Measurements from ENCODE around the gene MMEL1. TPM values are rescaled to one million over a fixed set of nuclear protein-coding genes. Genes with fewer than 3 reads are reported as not detected.

The MMEL1 gene
- total RNA-seq, 2 donors from 2014 or later: not detected

GRCh38 chr1:2541619-2542245 is 91.1 kb downstream of the MMEL1 start:
- Histone ChIP-seq H3K36me3 (no peaks in the 10 kb centered on the region), H3K27ac (no peak overlapping the region), H3K27me3 (replicated peaks; ENCODE audit: insufficient read depth) (no peaks in the 10 kb centered on the region), H3K9me3 (no peaks in the 10 kb centered on the region), H3K4me1 (ENCODE audit: control insufficient read depth in 1 of 2, low read depth in 2 of 2) (peaks cover 0 to 5% of the 10 kb centered on the region in 2 donors), H3K4me3 (no peak overlapping the region)
- no peak for ATAC-seq (ENCODE audit: insufficient number of reproducible peaks, low FRiP score, low read depth)
- DNase-seq (ENCODE audit: low spot score): no peak
- TF ChIP-seq, protein P1, sequence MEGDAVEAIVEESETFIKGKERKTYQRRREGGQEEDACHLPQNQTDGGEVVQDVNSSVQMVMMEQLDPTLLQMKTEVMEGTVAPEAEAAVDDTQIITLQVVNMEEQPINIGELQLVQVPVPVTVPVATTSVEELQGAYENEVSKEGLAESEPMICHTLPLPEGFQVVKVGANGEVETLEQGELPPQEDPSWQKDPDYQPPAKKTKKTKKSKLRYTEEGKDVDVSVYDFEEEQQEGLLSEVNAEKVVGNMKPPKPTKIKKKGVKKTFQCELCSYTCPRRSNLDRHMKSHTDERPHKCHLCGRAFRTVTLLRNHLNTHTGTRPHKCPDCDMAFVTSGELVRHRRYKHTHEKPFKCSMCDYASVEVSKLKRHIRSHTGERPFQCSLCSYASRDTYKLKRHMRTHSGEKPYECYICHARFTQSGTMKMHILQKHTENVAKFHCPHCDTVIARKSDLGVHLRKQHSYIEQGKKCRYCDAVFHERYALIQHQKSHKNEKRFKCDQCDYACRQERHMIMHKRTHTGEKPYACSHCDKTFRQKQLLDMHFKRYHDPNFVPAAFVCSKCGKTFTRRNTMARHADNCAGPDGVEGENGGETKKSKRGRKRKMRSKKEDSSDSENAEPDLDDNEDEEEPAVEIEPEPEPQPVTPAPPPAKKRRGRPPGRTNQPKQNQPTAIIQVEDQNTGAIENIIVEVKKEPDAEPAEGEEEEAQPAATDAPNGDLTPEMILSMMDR (IDR thresholded peaks at IDR 0.05): no peak

- H3K4me3 ChIP-seq: no peak overlapping the region
- TF ChIP-seq, protein P1 (IDR thresholded peaks at IDR 0.05): no peak
- DNase-seq (ENCODE audit: low spot score) (no peak), ATAC-seq (ENCODE audit: insufficient number of reproducible peaks, low FRiP score, low read depth) (no peak)
- H3K9me3 ChIP-seq: no peaks in the 10 kb centered on the region
- H3K4me1 ChIP-seq (ENCODE audit: control insufficient read depth in 1 of 2, low read depth in 2 of 2): no peaks in the 10 kb centered on the region
- no peaks in the 10 kb centered on the region for H3K36me3 ChIP-seq
- H3K27ac ChIP-seq: no peak overlapping the region
- H3K27me3 ChIP-seq (replicated peaks; ENCODE audit: insufficient read depth): no peaks in the 10 kb centered on the region
These were observed 91.9 kb downstream of the MMEL1 start for GRCh38 chr1:2540816-2541492.

Other genes starting within 250 kb of the MMEL1 start
- 10 to 100 TPM in 1 of 2 donors, 1 to 10 TPM in 1; 7.1 to 13.8 TPM for gene MORN1, start 241.5 kb downstream of the MMEL1 start, total RNA-seq
- 10 to 100 TPM; 68.6 to 76.3 TPM for gene RER1, start 241.2 kb downstream of the MMEL1 start, total RNA-seq
- 10 to 100 TPM; 12.1 to 27.9 TPM for gene PEX10, start 220.5 kb downstream of the MMEL1 start, total RNA-seq
- gene PLCH2, start 156.7 kb downstream of the MMEL1 start, total RNA-seq: 1 to 10 TPM; 1.1 to 1.9 TPM
- gene PANK4, start 106.4 kb downstream of the MMEL1 start, total RNA-seq: 10 to 100 TPM; 27.1 to 32.0 TPM
- 1 to 10 TPM in 1 of 2 donors, under 1 TPM in 1; 0.27 to 2.7 TPM for gene HES5, start 102.8 kb downstream of the MMEL1 start, total RNA-seq
- 10 to 100 TPM; 29.6 to 55.6 TPM for gene TNFRSF14, start 76.6 kb downstream of the MMEL1 start, total RNA-seq
- gene PRXL2B, start 46.2 kb downstream of the MMEL1 start, total RNA-seq: 10 to 100 TPM in 1 of 2 donors, 1 to 10 TPM in 1; 8.3 to 15.2 TPM
- gene TTC34, start 168.7 kb upstream of the MMEL1 start, total RNA-seq: under 1 TPM; 0.41 to 0.63 TPM

All from thoracic aorta (tissue), 2 donors.